B cell (primary cell): ENCODE measurements around the gene LRRC61.
"Not testable (repeated sequence)": the region's sequence is repeated elsewhere in the genome, so short reads cannot be mapped to it uniquely, and the experiment has no call there.

Experiments used
- CTCF ChIP-seq: fragments of 200-600 bp; IDR thresholded peaks from one replicate; pipeline ENCODE4 v1.8.0; 2022; ENCODE audit warnings: antibody characterized with exemption, mild to moderate bottlenecking
- EZH2 ChIP-seq: IDR thresholded peaks from 2 replicates; pipeline ENCODE4 v1.6.1; 2012; ENCODE audit warnings: borderline replicate concordance, low read depth, mild to moderate bottlenecking, moderate library complexity, low read length; ENCODE audit not compliant: insufficient read depth, poor library complexity, severe bottlenecking

DNA sequence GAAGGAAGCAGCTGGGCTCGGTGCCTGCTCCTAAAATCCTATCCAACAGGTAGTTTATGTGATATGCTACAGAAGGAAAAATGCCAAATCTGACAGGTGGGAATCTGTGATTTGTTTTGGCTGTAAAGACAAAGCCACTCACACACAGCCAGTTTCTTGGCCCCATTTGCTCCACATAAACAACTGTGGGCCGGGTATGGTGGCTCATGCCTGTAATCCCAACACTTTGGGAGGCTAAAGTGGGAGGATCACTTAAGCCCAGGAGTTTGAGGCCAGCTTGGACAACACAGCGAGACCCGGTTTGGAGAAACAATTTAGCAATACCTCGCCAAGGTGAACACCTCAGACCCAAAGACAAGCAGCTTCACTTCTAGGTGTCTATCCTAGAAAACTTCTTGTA, 16.8 kb upstream of the LRRC61 start:
- not testable (repeated sequence) for TF ChIP-seq EZH2, CTCF
